Stimulated activated CD4-positive, alpha-beta T cell treated with anti-CD3 and anti-CD28 coated beads, Interleukin-15, amount 100 ng/mL, for 48 hours (primary cell): ENCODE results near the gene BCAS4.
"Not testable (repeated sequence)": the region's sequence is repeated elsewhere in the genome, so short reads cannot be mapped to it uniquely, and the experiment has no call there.

ENCODE experiments used
- DNase-seq, 2 donors: peaks; one replicate each; pipeline ENCODE4 v3.0.0-alpha.2; 2020; ENCODE audit warnings: low read depth in 2 of 2

Gene BCAS4

DNA sequence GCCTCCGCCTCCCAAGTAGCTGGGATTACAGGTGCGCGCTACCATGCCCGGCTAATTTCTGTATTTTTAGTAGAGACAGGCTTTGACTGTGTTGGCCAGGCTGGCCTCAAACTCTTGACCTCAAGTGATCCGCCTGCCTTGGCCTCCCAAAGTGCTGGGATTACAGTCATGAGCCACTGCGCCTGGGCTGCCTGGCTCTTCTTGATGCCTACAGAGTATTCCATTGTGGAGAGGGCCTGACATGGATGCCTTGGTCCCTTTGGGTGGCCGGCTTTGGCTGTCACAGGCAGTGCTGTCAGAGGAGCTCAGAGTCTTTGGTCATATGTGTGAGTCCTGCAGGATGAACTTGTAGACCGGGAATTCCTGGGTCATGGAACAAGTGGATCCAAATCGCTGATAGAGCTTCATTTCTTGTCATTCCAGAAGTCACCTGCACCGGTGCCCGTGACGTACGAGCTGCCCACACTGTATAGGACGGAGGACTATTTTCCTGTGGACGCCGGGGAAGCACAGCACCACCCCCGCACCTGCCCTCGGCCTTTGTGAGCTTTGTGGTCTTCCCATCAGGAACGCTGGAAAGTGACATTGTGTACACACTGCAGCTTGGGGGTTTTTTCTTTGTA is 81.3 kb downstream of the BCAS4 start:
- DNase-seq: no peak

DNA sequence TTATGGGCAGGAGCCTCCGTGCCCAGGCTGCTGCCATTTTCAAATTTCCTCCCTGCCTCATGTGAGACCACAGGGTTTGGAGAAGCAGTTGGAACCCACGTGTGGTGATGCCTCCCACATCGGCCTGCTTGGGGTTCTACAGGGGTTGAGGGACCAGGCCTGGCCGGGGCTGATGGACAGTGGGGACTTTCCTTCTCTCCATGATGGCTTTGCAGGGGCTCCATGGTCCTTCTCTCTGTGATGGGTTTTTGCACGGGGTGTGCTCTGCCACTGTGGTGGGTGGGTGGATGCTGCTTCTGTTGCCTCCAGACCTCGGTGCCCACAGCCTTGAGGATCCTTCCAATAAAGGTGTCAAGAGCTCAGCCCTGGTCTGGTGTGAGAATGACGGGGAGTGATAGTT is 82.0 kb downstream of the BCAS4 start:
- DNase-seq: no peak

DNA sequence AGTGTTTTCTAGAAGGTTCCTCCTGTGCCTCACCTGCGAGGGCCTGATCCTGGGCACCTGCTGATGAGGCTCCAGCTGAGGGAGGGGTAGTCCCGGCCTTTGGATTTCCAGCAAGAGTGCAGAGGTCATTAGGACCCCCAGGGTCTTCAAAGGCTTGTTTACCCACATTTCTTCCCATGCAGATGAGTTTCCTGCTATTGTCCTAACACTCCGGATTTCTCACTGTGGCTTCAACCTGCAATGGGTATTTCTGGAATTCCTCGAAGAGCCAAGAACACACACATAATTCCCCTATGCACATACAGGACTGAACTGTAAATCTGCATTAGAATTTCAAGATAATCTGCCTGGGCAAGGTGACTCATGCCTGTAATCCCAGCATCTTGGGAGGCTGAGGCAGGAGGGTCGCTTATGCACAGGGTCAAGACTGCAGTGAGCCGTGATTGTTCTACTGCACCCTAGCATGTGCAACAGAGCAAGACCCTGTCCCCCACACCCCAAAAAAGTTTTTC is 82.4 kb downstream of the BCAS4 start:
- no peak for DNase-seq

DNA sequence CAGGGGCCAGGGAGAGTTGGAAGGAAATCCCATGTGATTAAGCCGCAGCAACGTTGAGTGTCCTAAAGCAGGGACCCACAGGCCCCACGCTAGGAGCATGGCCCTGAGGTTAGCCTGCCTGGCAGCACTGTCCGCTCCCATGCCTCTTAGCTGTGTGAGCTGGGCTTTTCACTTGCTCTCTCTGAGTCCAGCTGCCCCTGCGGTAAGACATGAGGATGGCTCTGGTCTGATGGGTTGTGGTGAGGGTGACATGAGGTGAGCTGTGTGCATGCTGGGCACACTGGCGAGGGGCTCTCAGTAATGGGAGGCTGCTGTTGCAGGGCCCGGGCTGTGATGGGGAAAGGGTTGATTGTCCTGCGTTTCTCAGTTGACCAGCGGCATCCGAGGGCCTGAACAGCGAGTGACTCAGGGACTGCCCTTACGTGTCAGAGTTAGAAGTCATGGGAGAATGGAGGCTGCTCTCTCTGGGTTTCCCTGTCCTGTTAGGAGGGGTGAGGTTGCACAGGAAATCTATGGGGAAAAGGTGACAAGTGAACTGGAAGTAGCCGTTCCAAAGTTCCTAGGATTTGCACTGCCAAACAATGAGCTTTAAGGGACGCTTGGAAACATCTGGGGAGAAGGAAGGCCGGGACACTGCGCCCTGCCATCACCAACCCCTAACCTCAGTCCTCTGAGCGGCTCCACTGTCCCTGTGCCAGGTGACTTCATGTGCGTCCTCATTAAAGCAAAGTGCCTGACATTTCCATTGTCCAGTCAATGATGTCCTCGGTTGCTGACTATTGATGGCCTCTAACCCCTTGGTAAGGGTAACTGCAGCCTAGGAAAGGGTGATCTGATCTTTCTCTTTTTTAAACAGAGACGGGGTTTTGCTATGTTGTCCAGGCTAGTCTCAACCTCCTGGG is 85.0 kb downstream of the BCAS4 start:
- DNase-seq: no peak

DNA sequence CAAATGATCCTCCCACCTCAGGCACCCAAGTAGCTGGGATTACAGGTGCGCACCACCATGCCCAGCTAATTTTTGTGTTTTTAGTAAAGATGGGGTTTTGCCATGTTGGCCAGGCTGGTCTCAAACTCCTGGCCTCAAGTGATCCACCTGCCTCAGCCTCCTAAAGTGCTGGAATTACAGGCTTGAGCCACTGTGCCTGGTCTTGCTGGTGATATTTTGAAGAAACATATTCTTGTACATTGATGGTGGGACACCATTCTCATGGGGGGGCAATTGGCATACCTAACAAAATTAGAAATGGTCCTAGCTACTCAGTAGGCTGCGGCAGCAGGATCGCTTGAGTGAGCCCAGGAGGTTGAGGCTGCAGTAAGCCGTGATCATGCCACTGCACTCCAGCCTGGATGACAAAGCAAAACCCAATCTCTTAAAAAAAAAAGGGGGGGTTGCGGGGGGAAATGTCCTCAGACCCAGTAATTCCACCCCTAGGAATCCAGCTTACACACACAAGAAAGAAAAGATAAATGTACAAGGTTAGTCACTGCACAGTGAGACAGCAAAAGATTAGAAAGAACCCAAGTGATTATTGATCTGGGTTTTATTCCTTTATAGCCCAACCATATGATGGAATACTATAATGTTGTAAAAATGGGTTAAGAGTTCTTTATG is 87.0 kb downstream of the BCAS4 start:
- DNase-seq: not testable (repeated sequence)

DNA sequence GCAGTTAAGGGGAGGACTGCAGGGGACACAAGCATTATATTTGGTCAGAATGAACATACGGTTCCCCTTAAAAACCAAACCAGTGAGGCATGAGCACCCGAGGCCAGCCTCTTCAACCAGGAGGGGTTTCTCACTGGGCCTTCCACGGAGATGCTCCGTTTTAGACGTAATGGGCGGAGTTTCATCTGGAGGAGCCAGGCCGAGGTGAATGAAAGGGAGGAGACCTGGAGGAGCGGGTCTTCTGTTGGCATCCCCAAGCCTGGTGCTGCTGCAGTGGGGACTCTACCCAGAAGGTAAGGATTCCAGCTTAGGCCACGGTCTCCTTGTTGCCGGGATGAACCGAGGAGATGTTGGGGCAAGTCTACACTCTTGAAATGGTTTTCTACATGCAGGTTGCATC is 89.0 kb downstream of the BCAS4 start:
- DNase-seq: no peak

DNA sequence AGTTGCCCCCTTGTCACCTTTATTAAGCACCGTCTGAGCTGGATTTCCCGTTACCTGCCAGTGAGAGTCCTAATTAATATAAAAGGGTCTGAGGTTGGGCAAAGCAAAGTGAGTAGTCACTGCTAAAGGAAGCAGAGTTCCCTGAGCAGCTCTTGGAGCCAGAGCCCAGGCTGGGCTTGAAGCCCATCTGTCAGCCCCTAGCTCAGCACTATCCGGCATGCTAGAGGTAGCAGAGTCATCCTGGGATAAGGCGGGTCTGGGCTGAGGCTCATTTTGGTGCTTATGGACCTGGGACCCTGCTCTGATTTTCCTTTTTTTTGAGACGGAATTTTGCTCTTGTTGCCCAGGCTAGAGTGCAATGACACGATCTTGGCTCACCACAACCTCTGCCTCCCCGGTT is 90.2 kb downstream of the BCAS4 start:
- no peak for DNase-seq

DNA sequence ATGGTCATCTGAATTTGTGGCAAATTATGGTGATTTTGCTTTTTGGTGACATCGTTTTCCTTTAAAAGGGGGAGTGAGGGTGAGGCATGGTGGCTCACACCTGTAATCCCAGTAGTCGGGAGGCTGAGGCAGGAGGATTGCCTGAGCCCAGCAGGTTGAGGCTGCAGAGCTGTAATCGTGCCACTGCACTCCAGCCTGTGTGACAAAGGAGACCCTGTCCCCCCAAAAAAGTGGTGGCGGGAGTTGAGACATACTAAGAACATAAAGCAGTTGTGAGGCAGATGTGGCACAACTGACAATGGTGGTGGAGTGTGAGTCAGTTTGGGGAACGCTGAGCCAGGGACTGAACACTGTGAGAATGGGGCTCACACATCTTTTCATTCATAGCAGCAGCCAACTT is 90.9 kb downstream of the BCAS4 start:
- DNase-seq: no peak

DNA sequence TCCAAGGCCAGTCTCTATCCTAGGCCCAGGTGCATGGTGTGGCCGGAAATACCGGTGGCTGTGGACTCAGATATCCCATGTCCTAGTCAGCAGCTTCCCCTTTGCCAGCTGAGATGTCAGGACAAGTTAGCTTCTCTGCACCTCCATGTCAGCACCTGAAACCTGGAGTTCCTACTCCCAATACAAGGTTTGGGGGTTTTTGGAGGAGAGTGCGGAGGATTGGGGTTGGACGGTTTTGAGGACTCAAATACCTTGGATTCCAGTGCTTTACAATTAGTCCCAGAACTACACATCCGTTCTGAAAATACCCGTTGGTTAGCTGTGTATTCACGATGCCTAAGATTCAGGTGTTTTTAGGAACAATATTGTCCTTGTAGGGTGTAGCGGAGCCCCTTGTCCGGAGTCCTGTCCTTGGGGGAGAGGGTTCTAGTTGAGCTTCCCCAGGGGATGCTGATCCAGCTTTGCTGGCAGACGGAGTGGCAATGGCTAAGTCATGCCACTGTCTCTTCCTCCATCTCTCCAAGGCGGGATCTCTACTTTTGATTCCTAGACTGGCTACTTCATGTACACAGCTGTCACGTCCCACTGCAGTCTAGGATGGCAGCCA is 91.4 kb downstream of the BCAS4 start:
- no peak for DNase-seq

DNA sequence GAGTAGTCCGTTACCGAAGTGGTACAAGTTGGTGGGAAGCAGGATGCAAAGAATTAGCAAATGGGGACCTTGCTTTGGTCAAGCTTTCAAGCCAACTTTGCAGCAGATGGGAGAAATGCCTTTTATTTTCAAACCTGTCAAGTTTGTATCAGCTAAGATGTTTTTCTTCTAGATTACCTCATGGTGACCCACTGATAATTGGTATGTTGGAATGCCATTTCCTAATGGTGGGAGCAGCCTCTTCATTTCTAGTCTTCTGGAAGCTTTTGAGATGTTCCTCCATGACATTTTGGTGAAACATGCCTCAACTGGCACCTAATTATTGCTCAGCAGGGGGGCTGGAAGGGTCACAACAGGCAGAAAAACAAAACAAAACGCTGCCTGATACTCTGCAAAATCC is 92.7 kb downstream of the BCAS4 start:
- no peak for DNase-seq

DNA sequence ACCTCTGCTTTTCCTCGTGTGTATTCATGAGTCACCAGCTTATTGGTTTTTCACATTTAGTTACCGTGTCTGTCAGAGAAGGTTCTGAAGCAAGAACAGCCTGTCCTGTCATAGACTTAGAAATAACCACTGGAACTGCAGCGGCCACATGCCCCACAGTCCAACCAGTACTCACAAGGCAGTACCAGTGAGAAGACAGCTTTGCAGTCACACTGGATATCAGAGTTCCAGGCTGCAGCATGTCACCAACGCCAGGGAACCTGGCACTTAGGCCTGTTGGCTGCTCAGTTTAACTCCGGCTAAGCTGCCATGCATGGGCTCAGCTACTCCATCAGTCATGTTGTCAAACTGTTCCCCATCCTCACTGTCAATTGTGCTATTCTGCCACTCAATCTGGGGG is 96.3 kb downstream of the BCAS4 start:
- DNase-seq: no peak

DNA sequence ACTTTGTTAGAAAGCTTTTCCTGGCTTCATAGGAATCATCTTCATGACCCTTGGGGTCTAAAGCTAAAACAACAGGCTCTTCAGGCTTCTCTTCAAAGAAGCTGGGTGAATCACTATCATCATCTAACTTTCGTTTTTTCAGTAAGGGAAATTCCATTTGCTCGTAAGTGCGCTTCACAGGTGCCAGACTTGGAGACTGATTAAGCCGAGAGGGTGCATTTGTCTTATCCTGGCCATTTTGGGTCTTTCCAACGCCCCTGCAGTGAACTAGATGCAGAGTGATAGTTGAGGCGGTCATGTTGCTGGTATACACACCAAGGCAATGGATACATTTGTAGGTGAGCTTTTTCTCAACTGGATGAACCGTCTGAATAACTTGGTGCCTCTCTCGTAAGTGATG is 97.5 kb downstream of the BCAS4 start:
- no peak for DNase-seq

DNA sequence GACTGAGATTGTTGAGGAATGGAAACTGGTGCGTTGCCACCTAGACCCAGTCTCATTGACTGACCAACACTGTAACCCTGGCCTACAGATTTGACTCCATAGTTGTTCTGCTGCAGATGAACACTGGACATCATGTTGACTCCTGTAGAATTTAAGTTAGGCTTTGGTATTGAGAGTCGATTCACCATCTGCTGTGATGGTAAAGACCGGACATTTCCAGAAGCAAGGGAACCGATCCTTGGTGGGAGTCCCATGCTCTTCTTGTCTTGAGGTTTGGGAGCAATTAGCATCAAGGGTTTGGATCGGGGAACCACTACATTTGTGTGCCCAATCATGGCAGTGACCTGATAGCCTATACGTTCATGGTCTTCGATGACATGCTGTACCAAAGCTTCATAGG is 98.8 kb downstream of the BCAS4 start:
- no peak for DNase-seq

DNA sequence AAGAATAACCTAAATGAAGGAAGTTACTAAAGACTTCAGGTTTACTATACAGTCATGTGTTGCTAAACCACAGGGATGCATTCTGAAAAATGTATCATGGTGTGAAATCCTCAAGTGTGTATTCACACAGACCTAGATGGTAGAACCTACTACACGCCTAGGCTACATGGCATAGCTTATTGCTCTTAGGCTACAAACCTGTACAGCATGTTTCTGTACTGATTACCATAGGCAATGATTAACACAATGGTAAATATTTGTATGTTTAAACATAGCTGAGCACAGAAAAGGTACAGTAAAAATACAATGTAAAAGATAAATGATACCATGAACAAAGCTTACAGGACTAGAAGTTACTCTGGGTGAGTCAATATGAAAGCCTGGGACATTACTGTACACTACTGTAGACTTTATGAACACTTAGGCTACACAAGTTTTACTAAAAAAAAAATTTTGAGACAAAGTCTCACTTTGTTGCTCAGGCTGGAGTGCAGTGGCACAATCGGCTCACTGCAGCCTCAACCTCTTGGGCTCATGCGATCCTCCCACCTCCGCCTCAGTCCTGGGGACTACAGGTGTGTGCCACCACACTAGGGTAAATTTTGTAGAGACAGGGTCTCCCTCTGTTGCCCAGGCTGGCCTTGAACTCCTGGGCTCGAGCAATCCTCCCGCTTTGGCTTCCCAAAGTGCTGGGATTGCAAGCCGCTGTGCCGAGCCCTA is 100.4 kb downstream of the BCAS4 start:
- DNase-seq: no peak

DNA sequence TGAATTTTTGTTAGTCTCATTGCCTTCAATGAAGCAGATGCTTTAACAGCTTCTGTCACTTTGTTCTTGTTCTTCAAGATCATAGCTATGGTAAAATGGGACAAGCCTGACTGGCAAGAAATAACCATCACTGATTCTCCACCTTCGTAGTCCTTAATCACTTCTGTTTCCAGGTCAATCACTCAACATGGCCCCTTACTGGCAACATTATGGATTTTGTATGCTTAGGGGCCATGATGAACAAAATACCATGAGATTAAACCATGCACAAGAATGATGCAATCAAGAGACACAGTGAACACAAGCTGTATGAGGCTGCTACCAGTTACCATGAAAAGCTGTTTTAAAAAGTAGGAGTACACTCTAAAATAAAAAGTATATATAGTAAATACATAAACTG is 103.6 kb downstream of the BCAS4 start:
- no peak for DNase-seq

DNA sequence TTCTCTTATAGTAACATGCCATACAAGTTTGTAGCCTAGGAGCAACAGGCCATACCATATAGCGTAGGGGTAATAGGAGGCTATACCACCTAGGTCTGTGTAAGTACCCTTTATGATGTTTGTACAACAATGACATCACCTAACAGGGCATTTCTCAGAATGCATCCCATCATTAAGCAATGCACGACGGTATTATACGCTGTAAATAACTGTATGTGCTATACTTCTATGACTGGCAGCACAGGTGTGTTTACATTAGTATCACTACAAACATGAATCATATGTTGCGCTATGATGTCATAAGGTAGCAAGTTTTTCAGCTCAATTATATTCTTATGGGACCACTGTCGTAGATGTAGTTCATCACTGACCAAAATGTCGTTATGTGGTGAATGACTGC is 105.4 kb downstream of the BCAS4 start:
- no peak for DNase-seq

DNA sequence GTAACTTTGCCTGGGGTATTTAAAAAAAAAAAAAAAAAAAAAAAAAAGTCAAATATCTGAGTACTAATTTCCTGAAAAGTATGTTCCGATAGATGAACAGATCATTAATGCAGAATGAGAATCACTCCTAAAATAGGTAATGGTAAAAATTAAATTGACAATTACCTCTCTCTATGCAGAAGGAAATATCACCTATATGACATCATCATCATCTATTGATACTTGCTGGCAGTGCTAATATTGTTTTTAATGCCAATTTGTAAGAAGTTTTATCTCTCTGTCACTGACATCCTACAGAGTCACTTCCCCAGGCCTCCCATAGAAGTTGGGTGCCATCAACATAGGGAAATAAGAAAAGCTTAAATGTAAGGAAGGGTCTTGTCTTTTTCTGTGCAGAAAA is 106.4 kb downstream of the BCAS4 start:
- DNase-seq: no peak

DNA sequence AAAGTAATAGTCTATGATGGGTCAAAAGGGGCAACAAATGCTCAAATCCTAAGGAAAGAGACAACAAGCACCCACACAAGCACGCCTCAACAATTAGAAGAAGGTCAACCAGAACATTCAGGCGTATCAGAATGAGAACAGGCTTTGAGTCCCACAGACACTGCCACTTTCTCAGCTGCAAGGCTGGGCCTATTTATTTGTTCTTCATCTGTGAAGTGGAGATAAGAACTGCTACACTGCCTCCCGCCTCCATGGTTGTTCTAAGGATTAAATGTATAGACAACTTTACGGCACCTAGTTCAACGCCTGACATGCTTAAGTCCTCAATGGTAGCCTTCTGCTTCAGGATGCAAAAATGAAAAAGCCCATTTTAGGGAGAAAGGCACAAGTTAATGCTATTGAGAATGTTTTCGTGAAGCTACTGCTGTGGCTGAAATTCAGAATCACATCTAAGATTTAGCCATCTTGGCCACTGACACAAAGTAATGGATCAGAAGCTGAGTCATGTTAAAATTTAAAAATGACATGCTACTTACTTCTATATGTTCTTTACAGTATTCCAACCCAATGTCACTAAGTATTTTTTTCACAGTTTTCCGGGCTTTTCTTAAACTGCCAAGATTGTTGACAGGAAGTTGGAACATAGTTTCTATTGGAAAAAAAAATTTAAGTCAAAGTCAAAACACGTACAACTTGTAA is 108.6 kb downstream of the BCAS4 start:
- no peak for DNase-seq

DNA sequence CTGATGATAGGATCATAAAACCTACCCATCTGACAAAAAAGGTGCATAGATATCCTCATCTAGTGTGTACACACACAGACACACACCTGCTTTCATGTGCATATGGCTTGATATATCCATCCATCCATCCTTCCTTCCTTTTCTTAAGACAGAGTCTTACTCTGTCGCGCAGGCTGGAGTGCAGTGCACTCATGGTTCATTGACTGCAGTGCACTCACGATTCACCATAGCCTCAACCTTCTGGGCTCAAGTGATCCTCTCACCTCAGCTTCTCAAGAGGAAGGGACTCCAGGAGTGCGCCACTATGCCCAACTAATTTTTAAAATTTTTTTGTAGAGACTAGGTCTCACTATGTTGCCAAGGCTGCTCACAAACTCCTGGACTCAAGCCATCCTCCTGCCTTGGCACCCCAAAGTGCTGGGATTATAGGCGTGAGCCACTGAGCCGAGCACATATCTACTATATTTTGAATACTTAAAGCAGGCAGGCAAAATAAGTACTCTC is 109.3 kb downstream of the BCAS4 start:
- no peak for DNase-seq

DNA sequence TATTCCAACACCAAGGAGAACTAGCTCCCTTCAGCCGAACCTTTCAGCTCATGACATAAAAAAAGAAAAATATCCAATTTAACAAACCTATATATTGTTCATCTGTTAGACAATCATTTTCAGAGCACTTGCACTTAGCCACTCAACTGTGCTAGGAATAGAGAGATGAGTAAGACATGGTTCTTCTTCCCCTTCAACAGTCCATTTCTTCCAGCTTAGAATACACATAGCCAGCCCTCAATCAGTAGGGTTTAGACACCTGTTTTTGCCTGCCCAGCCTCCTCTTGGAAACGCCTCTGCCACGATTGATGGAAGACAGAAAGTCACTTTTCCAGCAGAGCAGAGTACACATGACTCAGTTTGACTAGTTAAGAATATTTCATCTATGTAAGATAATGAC is 114.6 kb downstream of the BCAS4 start:
- no peak for DNase-seq

DNA sequence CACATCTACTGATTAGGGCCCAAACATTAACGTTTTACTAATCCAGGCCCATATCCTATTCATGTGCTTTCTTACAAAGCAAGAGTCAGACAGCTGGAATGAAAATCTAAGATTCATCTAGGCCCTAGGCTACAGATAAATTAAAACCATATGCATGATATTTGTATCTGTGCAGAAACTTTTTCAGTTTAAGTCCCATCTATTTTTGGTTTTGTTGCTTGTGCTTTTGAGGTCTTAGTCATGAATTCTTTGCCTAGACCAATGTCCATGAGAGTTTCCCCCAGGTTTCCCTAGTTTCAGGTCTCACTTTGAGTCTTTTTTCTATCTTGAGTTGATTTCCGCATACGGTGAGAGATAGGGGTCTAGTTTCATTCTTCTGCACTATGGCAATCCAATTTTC is 116.2 kb downstream of the BCAS4 start:
- no peak for DNase-seq
